K562 (cell line): ENCODE data around the gene TMEM61. TPM values are rescaled to one million over a fixed set of nuclear protein-coding genes. Genes with fewer than 3 reads are reported as not detected.
A peak's percentile ranks its signal among the peaks of the same experiment; 100 is the strongest.

Source experiments
- CHD2 ChIP-seq: IDR thresholded peaks from 2 replicates; pipeline ENCODE4 v1.6.1; 2011; ENCODE audit warnings: low read depth, low read length
- ESRRB ChIP-seq: fragments of 250-450 bp; sonication (Bioruptor Pico); IDR thresholded peaks from 2 replicates; pipeline ENCODE4 v1.5.0; 2020; ENCODE audit warnings: mild to moderate bottlenecking, moderate library complexity, borderline replicate concordance
- FIP1L1 ChIP-seq: fragments of 200-400 bp; formaldehyde crosslinking; IDR thresholded peaks from 2 replicates; pipeline ENCODE4 v1.6.1; 2018; ENCODE audit warnings: mild to moderate bottlenecking, low read depth, low read length; ENCODE audit not compliant: poor library complexity, severe bottlenecking
- KDM5B ChIP-seq: fragments of 200-600 bp; sonication (generic); IDR thresholded peaks from 2 replicates; pipeline ENCODE4 v1.6.1; 2012; ENCODE audit warnings: low read depth, mild to moderate bottlenecking, moderate library complexity, low read length, control low read depth, inconsistent platforms; ENCODE audit not compliant: insufficient replicate concordance
- KHSRP ChIP-seq: fragments of 450-650 bp; IDR thresholded peaks from 2 replicates; pipeline ENCODE4 v1.6.1; 2017
- MBD2 ChIP-seq: sonication (generic); IDR thresholded peaks from 2 replicates; pipeline ENCODE4 v1.6.1; 2016; ENCODE audit warnings: low read depth, borderline replicate concordance
- MCM7 ChIP-seq, 2 experiments: fragments of 450-650 bp; IDR thresholded peaks; 2 replicates each; pipeline ENCODE4 v1.6.1; 2016 to 2018
- MEF2A ChIP-seq: IDR thresholded peaks from 2 replicates; pipeline ENCODE4 v1.6.1; 2011; ENCODE audit warnings: low read depth, mild to moderate bottlenecking, low read length, moderate library complexity; ENCODE audit not compliant: control insufficient read depth
- MTF1 ChIP-seq: fragments of 250-450 bp; sonication (Bioruptor Pico); IDR thresholded peaks from 2 replicates; pipeline ENCODE4 v1.9.0; 2021; ENCODE audit warnings: moderate library complexity, mild to moderate bottlenecking, inconsistent platforms, borderline replicate concordance
- NFIC ChIP-seq: fragments of 450-650 bp; IDR thresholded peaks from 2 replicates; pipeline ENCODE4 v1.6.1; 2017; ENCODE audit warnings: mild to moderate bottlenecking, inconsistent platforms
- NUFIP1 ChIP-seq: fragments of 450-650 bp; IDR thresholded peaks from 2 replicates; pipeline ENCODE4 v1.6.1; 2018; ENCODE audit not compliant: partially characterized antibody
- PCBP1 ChIP-seq: fragments of 200-400 bp; formaldehyde crosslinking; IDR thresholded peaks from 2 replicates; pipeline ENCODE4 v1.6.1; 2018; ENCODE audit warnings: mild to moderate bottlenecking, low read depth, low read length; ENCODE audit not compliant: poor library complexity, severe bottlenecking
- PCBP2 ChIP-seq: fragments of 200-400 bp; formaldehyde crosslinking; IDR thresholded peaks from 2 replicates; pipeline ENCODE4 v1.6.1; 2018; ENCODE audit warnings: low read length, low read depth, mild to moderate bottlenecking, moderate library complexity; ENCODE audit not compliant: poor library complexity, severe bottlenecking
- POLR2G ChIP-seq: fragments of 200-400 bp; formaldehyde crosslinking; IDR thresholded peaks from 2 replicates; pipeline ENCODE4 v1.6.1; 2017; ENCODE audit warnings: low read depth, mild to moderate bottlenecking, antibody characterized with exemption, low read length, moderate library complexity
- PTBP1 ChIP-seq: fragments of 200-400 bp; formaldehyde crosslinking; IDR thresholded peaks from 2 replicates; pipeline ENCODE4 v1.6.1; 2017; ENCODE audit warnings: low read depth, low read length
- RBM34 ChIP-seq: fragments of 200-400 bp; formaldehyde crosslinking; IDR thresholded peaks from 2 replicates; pipeline ENCODE4 v1.6.1; 2018; ENCODE audit warnings: low read length, borderline replicate concordance; ENCODE audit not compliant: insufficient read depth
- TBL1XR1 ChIP-seq, 2 experiments: IDR thresholded peaks; 2 replicates each; pipeline ENCODE4 v1.6.1; 2012; ENCODE audit warnings: improper control_type of control experiment in 2 of 2, low read length in 2 of 2, mild to moderate bottlenecking in 1 of 2
- TCFL5 ChIP-seq: fragments of 250-450 bp; sonication (Bioruptor Pico); conservative IDR thresholded peaks from 2 replicates; pipeline ENCODE4 v1.6.1; 2021; ENCODE audit warnings: mild to moderate bottlenecking, moderate library complexity, matching md5 sums
- TRIM28 ChIP-seq: fragments of 450-650 bp; IDR thresholded peaks from 2 replicates; pipeline ENCODE4 v1.6.1; 2017
- XRCC4 ChIP-seq: IDR thresholded peaks from one replicate; pipeline ENCODE4 v1.6.1; 2011; ENCODE audit not compliant: insufficient read depth, insufficient read length; ENCODE audit errors: extremely low read depth
- ZNF124 ChIP-seq: sonication (generic); formaldehyde crosslinking; IDR thresholded peaks from 2 replicates; pipeline ENCODE4 v1.8.1; 2022; ENCODE audit warnings: missing genetic modification reagents
- ZNF347 ChIP-seq: fragments of 450-650 bp; formaldehyde crosslinking; IDR thresholded peaks from 2 replicates; pipeline ENCODE4 v1.4.0; 2020; ENCODE audit warnings: low read depth, mild to moderate bottlenecking, moderate library complexity
- ZNF586 ChIP-seq: fragments of 450-650 bp; formaldehyde crosslinking; conservative IDR thresholded peaks from 2 replicates; pipeline ENCODE4 v1.4.0; 2020; ENCODE audit warnings: mild to moderate bottlenecking, moderate library complexity
- ZNF644 ChIP-seq: fragments of 200-800 bp; sonication (Bioruptor generic); IDR thresholded peaks from 2 replicates; pipeline ENCODE4 v1.6.1; 2016; ENCODE audit warnings: low read depth, missing genetic modification characterization, missing compliant biosample characterization
- polyA plus RNA-seq, 8 experiments: library from polyadenylated mRNA; depleted of rRNA in 4 of 8; stranded (reverse) in 5 of 8; unstranded in 3 of 8; fragments of >200 nt; fragmentation: Nextera tagmentation in 2 of 8; fragmentation: Illumina TruSeq in 1 of 8; extraction: Ambion mirVana in 2 of 8; extraction: Trizol in 1 of 8; gene quantifications; 2 replicates each; pipeline versions ENCODE4 v1.2.1 to v1.2.3, GENCODE V29; 2011 to 2014; ENCODE audit warnings: inconsistent platforms in 1 of 8, missing spikeins in 1 of 8
- total RNA-seq, 7 experiments: library from RNA; depleted of rRNA in 6 of 7; stranded (reverse); fragments of >200 nt in 6 of 7; fragmentation: Illumina TruSeq in 2 of 7; extraction: Trizol in 2 of 7; gene quantifications; 2 replicates each; pipeline versions ENCODE4 v1.2.1 to v1.2.3, GENCODE V29; 2011 to 2021; ENCODE audit warnings: low replicate concordance in 1 of 7
- TF ChIP-seq, protein P1 (sequence below): fragments of 200-800 bp; sonication (Bioruptor generic); IDR thresholded peaks from 2 replicates; pipeline ENCODE4 v1.6.1; 2017; ENCODE audit warnings: missing genetic modification characterization, missing compliant biosample characterization

TMEM61 gene
- total and polyA plus RNA-seq, 9 of the 15 experiments (the other 6 are each of a cell fraction or from before 2014, with no cell fraction given): not detected

DNA sequence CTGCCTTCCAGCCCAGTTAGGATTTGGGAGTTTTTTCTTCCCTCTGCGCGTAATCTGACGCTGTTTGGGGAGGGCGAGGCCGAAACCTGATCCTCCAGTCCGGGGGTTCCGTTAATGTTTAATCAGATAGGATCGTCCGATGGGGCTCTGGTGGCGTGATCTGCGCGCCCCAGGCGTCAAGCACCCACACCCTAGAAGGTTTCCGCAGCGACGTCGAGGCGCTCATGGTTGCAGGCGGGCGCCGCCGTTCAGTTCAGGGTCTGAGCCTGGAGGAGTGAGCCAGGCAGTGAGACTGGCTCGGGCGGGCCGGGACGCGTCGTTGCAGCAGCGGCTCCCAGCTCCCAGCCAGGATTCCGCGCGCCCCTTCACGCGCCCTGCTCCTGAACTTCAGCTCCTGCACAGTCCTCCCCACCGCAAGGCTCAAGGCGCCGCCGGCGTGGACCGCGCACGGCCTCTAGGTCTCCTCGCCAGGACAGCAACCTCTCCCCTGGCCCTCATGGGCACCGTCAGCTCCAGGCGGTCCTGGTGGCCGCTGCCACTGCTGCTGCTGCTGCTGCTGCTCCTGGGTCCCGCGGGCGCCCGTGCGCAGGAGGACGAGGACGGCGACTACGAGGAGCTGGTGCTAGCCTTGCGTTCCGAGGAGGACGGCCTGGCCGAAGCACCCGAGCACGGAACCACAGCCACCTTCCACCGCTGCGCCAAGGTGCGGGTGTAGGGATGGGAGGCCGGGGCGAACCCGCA lies 59.1 kb downstream of the TMEM61 start, which contains the start of gene PCSK9 (continued):
- TF ChIP-seq ZNF347 (CRISPR knock-in tag) (no peak), ZNF586 (no peak), RBM34 (no peak), TRIM28 (no peak), NFIC (0 out of 2 replicates have a peak, but pooled peaks have one; percentile 12), CHD2 (no peak), ZNF124 (peak; percentile 70; the same call in 1 of the 2 replicates), ZNF644 (tag) (no peak), MEF2A (no peak), FIP1L1 (peak; percentile 85), PCBP2 (no peak), ESRRB (CRISPR knock-in tag) (no peak), MBD2 (peak; percentile 7; the same call in 1 of the 2 replicates), KDM5B (peak; percentile 62), TBL1XR1 (IDR thresholded peaks at IDR 0.05; ENCODE audit: low read length in 2 of 2) (peak in 1 of 2 experiments; percentile 55; a peak in 1 of 4 replicates), PTBP1 (no peak), MCM7 (IDR thresholded peaks at IDR 0.05) (no peak), NUFIP1 (no peak), TCFL5 (no peak), KHSRP (no peak), MTF1 (CRISPR knock-in tag) (no peak), POLR2G (peak; percentile 85), XRCC4 (no peak), PCBP1 (no peak)
- TF ChIP-seq, protein P1, sequence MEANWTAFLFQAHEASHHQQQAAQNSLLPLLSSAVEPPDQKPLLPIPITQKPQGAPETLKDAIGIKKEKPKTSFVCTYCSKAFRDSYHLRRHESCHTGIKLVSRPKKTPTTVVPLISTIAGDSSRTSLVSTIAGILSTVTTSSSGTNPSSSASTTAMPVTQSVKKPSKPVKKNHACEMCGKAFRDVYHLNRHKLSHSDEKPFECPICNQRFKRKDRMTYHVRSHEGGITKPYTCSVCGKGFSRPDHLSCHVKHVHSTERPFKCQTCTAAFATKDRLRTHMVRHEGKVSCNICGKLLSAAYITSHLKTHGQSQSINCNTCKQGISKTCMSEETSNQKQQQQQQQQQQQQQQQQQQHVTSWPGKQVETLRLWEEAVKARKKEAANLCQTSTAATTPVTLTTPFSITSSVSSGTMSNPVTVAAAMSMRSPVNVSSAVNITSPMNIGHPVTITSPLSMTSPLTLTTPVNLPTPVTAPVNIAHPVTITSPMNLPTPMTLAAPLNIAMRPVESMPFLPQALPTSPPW: peak; percentile 37; the same call in 1 of the 2 replicates
